ENCODE data around the gene RNF208.

RNF208 gene

GRCh38 chr9:137250329-137251193 is 28.5 kb upstream of the RNF208 start:
- no peak for TF ChIP-seq CTCF (IDR thresholded peaks at IDR 0.05; ENCODE audit: control extremely low read depth, extremely low read depth, low read depth, missing control alignments)
- no peak for DNase-seq (ENCODE audit: extremely low spot score)
- ChIA-PET CTCF (interaction anchor here (3.8 kb wide), 1 partner anchor 14 kb away, joined by 17 read pairs; no protein-coding TSS in a partner anchor), POLR2A (interaction anchor here (0.5 to 7.2 kb wide), 3 partner anchors 8 to 550 kb away, joined by 4 to 124 read pairs (median 9); partner anchors contain the start of gene TUBB4B)

DNA sequence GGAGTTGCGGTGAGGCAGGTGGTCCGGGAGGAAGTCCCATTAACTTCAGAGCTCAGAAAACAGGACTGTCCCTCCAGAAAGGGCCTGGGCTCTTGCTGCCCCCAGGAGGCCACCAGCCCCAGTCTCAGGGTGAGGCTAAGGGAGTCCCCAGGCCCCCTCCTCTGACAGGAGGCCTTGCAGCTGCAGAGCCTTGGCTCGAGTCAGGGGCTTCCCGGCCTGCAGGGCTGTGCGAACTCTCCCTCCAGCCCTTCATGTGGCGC is 25.8 kb upstream of the RNF208 start:
- ChIA-PET CTCF (interaction anchor here (1.9 to 3.8 kb wide), 2 partner anchors 11 to 14 kb away, joined by 6 to 17 read pairs; no protein-coding TSS in a partner anchor), POLR2A (interaction anchor here (1.5 to 1.6 kb wide), 2 partner anchors 55 to 161 kb away, joined by 3 to 7 read pairs; partner anchors contain the start of genes MAN1B1 and NRARP)
- no peak for DNase-seq (ENCODE audit: extremely low spot score)
- TF ChIP-seq CTCF (IDR thresholded peaks at IDR 0.05; ENCODE audit: control extremely low read depth, extremely low read depth, low read depth, missing control alignments), result no peak

DNA sequence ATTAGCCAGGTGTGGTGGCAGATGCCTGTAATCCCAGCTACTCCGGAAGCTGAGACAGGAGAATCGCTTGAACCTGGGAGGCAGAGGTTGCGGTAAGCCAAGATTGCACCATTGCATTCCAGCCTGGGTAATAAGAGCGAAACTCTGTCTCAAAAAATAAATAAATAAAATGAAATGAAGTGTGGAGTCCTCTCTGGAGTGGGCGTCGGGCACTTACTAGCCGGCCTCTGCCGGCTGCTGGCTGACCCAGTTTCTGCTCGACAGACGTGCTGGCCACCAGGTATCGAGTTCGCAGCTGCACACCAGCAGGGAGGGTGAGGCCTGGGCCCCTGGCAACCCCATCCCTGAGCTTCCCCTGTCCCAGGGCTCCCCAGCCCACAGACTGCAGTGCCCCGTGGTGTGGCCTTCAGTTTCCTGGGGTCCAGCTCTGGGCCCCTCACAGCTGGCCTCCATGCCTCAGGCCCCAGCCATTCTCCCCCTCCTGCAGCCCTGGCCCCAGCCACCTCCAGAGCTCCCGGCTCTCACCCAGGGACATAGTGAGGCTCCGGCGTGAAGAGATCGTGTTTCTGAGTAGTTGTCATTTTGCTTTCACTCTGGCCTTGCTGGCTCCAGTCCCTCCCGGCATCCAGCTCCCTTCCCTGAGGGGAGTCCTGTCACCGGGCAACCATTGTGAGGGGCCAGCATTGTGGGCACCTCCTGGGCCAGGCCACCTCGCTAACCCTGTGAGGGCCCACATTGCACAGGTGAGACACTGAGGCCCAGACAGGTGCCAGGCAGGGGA is 25.3 kb upstream of the RNF208 start:
- DNase-seq (ENCODE audit: extremely low spot score), result no peak
- TF ChIP-seq CTCF (IDR thresholded peaks at IDR 0.05; ENCODE audit: control extremely low read depth, extremely low read depth, low read depth, missing control alignments), result no peak
- ChIA-PET CTCF (interaction anchor here (1.1 to 3.8 kb wide), 4 partner anchors 9 to 59 kb away, joined by 3 to 17 read pairs (median 6); partner anchors contain the start of genes ANAPC2 and SSNA1), POLR2A (interaction anchor here (1.5 to 1.6 kb wide), 2 partner anchors 55 to 161 kb away, joined by 3 to 7 read pairs; partner anchors contain the start of genes MAN1B1 and NRARP)

DNA sequence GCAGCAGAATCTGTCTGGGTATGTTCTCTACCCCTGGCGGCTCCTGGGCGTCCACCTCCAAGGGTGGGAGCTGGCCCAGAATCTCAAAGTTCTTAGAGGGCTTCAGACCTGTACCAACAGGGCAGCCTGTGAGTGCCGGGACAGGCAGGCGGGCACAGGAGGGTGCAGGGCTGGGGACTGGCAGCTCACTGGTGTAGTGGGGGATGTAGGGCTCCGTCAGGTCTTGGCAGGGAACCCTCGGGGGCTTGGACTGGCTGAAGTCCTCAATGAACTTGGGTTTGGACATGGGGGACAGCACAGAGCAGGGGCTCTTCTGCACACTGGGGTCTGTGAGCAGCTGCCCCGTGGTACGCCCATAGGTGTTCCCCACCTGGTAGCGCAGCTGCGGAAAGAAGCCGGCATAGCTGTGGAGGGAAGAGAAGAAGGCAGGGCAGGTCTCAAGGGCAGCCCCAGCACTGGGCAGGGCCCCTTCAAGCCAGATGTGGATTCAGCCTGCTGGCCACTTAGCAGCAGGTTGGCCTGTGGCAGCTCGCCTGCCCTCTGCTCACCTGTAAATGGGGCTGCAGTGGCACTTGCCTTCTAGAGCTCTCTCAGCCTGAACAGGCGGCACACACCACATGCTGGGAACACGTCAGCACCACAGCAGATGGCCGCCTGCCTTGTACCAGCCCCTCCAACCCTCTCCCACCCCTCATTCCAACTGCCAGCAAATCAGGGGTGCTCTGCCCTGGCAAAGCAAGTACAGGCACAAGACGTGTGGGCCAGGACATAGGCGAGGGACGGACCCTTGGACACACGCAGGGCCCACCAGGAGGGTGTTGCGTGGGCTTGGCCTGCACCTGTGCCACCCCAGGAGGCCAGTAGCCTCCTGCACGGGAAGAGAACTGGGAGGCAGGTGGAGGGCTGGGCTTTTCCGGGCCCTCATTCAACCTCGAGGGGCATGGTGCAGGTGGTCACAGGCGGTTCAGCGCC is 23.7 kb upstream of the RNF208 start:
- no peak for TF ChIP-seq CTCF (IDR thresholded peaks at IDR 0.05; ENCODE audit: control extremely low read depth, extremely low read depth, low read depth, missing control alignments)
- DNase-seq (ENCODE audit: extremely low spot score), result no peak
- ChIA-PET CTCF (interaction anchor here (1.1 to 1.9 kb wide), 3 partner anchors 9 to 57 kb away, joined by 3 to 10 read pairs (median 5); partner anchors contain the start of genes ANAPC2 and SSNA1), POLR2A (interaction anchor here (0.7 to 6.8 kb wide), 4 partner anchors 8 to 311 kb away, joined by 3 to 124 read pairs (median 4); partner anchors contain the start of genes NELFB and STPG3)

GRCh38 chr9:137244486-137245449 is 22.7 kb upstream of the RNF208 start:
- DNase-seq (ENCODE audit: extremely low spot score), result no peak
- CTCF ChIA-PET, result interaction anchor here (1.1 to 1.9 kb wide), 4 partner anchors 8 to 149 kb away, joined by 3 to 10 read pairs (median 4); no protein-coding TSS in a partner anchor

More at GRCh38 chr9:137244486-137245449, 22.7 kb upstream of the RNF208 start:
- POLR2A ChIA-PET, result interaction anchor here (0.5 to 6.8 kb wide), 6 partner anchors 9 to 329 kb away, joined by 3 to 124 read pairs (median 4); partner anchors contain the start of genes NELFB and STPG3
- no peak for TF ChIP-seq CTCF (IDR thresholded peaks at IDR 0.05; ENCODE audit: control extremely low read depth, extremely low read depth, low read depth, missing control alignments)

Measured in GM10248 (cell line).